ENCODE data around the gene QRFP.
A peak's percentile ranks its signal among the peaks of the same experiment; 100 is the strongest.

QRFP gene

DNA sequence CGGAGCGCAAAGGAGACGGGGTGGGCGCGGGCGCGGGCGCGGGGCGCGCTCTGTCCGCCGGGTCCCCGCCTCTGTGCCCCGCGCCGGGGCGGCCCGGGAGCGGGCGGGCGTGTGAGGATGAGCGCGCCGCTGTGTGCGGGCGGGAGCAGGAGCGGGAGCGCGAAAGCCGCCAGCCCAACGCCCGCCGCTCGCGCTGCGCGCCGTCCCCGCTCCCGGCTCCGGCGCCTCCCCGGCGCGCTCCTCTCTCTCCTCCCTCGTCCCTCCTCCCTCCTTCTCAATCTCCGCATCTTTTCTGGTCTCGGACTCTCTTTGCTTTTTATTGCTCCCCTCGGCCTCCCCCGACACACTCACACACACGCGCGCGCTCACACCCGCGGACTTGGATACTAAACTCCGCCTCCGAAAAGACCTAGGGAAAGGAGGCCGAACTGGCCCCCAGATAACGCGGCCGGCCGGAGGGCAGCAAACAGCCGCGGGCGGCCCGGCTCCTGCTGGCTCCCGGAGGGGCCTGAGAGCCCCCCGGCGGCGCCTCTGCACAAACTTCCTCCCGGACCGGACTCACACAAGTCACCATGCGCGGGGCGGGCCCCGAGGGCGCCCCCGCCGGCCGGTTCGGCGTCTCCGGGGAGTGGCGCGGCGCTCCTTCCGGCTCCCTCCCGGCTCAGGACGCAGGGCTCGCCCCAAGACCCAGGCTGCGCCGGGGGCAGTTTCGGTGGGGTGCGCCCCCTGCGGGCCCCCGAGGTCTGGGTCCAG is 42.2 kb upstream of the QRFP start, which contains the start of gene FIBCD1:
TSS of gene FIBCD1 (minus strand) at position 596 of the 753 bp plus-strand sequence. CDS start 640 bp downstream, outside the sequence.
- Histone ChIP-seq H3K27ac (no peak within 1 kb of the TSS), H3K4me3 (peak within 1 kb of the TSS; percentile 33 to 60), H3K4me1 (peaks cover 0 to 54% (median 38%) of the 10 kb centered on the region in 4 donors), H3K36me3 (no peaks in the 10 kb centered on the region), H3K27me3 (peaks cover 7 to 95% of the 10 kb centered on the region in 2 donors), H3K9me3 (no peaks in the 10 kb centered on the region)
- TF ChIP-seq, protein P1, sequence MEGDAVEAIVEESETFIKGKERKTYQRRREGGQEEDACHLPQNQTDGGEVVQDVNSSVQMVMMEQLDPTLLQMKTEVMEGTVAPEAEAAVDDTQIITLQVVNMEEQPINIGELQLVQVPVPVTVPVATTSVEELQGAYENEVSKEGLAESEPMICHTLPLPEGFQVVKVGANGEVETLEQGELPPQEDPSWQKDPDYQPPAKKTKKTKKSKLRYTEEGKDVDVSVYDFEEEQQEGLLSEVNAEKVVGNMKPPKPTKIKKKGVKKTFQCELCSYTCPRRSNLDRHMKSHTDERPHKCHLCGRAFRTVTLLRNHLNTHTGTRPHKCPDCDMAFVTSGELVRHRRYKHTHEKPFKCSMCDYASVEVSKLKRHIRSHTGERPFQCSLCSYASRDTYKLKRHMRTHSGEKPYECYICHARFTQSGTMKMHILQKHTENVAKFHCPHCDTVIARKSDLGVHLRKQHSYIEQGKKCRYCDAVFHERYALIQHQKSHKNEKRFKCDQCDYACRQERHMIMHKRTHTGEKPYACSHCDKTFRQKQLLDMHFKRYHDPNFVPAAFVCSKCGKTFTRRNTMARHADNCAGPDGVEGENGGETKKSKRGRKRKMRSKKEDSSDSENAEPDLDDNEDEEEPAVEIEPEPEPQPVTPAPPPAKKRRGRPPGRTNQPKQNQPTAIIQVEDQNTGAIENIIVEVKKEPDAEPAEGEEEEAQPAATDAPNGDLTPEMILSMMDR (IDR thresholded peaks at IDR 0.05) = peak in 1 of 2 experiments; percentile 7
- DNase-seq = no peak
- intact Hi-C loops (cut with DNase I; ENCODE audit: low total_unique reads) = no loop called here

DNA sequence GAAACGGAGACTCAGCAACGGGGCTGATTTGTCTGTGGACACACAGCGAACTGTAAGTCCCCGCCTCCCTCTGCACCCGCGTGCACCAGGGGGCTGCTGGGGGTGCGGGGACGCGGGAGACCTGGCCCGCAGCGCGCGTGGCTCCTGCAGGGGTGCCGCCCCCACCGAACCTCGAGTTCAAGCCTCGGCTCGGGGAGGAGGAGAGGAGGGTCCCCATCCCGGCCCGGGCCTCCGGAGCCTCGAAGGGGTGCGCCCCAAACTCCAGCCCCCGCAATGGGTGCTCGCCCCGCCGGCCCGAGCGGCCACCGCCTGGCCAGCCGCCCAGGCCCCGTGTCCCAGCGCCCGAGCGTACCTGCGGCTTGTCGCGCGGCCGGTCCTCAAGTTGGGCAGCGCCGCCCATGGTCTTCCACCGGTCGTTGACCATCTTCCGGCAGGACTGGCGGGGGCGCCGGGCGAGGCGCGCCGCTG is 41.6 kb upstream of the QRFP start:
- peaks cover 7 to 100% of the 10 kb centered on the region in 2 donors for H3K27me3 ChIP-seq
- no peak for DNase-seq

DNA sequence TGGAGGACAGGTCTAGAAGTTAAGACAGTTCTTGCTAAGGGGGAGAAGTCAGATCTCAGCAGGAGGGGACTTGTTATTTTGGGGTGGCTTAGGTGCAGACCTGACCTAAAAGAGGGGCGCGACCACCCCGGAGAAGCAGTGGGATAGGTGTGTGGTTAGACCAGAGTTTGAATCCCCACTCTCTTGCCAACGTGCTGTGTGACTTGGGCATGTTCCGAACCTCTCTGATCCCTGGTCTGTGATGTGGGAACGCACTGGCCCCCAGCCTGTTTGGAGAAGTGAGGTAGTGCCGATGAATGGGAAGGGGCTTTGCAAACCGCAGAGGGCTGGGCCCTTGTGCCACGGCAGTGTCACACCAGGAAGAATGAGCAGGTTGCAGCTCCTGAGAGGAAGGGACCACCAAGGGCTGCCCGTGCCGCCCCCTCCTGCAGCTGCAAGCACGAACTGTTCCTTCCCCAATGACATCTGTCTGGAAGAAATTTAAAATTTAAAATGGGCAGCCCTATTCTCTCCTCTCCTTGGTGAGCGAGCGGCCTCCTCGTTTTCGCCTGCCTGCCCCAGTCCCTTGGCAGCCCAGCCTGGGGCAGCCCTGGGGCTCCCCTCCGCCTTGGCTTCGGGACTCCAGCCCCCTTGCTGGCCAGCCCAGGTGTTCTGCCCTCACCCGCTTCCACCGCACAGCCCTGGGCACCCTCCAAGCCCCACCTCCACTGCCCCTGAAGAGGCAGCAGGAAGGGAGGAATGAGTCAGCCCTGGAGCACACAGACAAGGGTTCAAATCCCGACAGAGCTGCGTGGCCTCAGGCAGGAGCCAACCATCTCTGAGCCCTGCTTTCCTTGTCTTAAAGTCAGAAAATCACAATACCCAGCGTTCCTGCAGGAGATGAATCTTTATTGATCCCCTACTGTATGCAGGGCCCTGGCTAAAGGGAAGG is 40.8 kb upstream of the QRFP start:
- DNase-seq = no peak
- Histone ChIP-seq H3K4me1 (peaks cover 0 to 64% (median 41%) of the 10 kb centered on the region in 4 donors), H3K4me3 (no peak overlapping the region), H3K36me3 (no peaks in the 10 kb centered on the region), H3K27ac (no peak overlapping the region), H3K27me3 (peaks cover 7 to 100% of the 10 kb centered on the region in 2 donors), H3K9me3 (no peaks in the 10 kb centered on the region)
- intact Hi-C loops (cut with DNase I; ENCODE audit: low total_unique reads) = no loop called here
- TF ChIP-seq, protein P1 (IDR thresholded peaks at IDR 0.05) = no peak

More for the DNA sequence above, 41.6 kb upstream of the QRFP start:
- H3K36me3 ChIP-seq = no peaks in the 10 kb centered on the region
- TF ChIP-seq, protein P1 (IDR thresholded peaks at IDR 0.05) = no peak
- no peak overlapping the region for H3K27ac ChIP-seq
- H3K9me3 ChIP-seq = no peaks in the 10 kb centered on the region
- peaks cover 0 to 60% (median 40%) of the 10 kb centered on the region in 4 donors for H3K4me1 ChIP-seq
- intact Hi-C loops (cut with DNase I; ENCODE audit: low total_unique reads) = no loop called here
- peak overlapping the region; percentile 33 to 60 for H3K4me3 ChIP-seq

DNA sequence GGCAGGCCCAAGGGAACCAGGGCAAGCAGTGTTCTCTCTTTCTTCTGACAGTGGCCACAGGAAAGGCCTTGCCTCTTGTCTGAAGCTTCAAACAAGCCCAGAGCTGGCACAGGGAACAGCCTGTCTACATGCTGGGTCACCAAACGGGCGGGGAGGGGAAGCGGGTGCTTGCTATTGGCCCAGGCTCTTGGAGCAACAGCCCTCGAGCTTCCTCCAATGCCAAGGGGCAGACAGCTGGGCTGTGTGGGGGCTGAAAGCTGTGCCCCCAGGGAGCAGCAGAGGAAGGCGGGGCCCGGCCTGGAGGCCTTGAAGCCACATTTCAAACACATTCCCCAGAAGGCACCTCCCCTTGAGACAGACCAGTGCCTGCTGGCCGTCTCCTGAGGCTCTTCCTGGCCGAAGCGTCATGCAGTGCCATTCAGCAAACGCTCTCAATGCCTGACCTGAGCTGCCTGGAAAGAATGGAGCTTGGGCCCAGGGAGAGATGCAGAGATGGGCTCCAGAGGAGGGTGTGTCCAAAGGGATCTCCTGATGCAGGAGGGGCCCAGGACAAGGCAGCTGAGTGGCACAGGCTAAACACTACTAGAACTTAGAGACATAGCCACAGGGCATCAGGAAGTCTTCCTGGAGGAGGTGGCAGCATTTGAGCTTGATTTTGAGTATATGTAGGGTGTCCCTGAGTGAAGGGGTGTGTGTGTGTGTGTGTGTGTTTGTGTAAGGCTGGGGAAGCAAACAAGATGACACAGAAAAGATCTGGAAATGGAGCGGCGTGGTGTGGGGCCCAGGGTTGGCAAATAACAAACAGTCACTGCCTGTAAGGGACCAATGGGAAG is 39.9 kb upstream of the QRFP start:
- intact Hi-C loops (cut with DNase I; ENCODE audit: low total_unique reads) = no loop called here
- DNase-seq = peak; percentile 30 to 81

More for the DNA sequence above, 39.9 kb upstream of the QRFP start:
- peaks cover 7 to 94% of the 10 kb centered on the region in 2 donors for H3K27me3 ChIP-seq
- H3K4me1 ChIP-seq = peaks cover 0 to 68% (median 41%) of the 10 kb centered on the region in 4 donors
- H3K4me3 ChIP-seq = no peak overlapping the region
- TF ChIP-seq, protein P1 (IDR thresholded peaks at IDR 0.05) = no peak
- H3K36me3 ChIP-seq = no peaks in the 10 kb centered on the region
- no peaks in the 10 kb centered on the region for H3K9me3 ChIP-seq
- no peak overlapping the region for H3K27ac ChIP-seq
